Neural progenitor cell (in vitro differentiated cells): ENCODE measurements around the gene AWAT1. TPM values are rescaled to one million over a fixed set of nuclear protein-coding genes. Genes with fewer than 3 reads are reported as not detected.
"Not testable (repeated sequence)": the region's sequence is repeated elsewhere in the genome, so short reads cannot be mapped to it uniquely, and the experiment has no call there.

ENCODE experiments used
- DNase-seq: peaks from one replicate; pipeline ENCODE4 v3.0.0-alpha.2; 2016; ENCODE audit warnings: low spot score
- H2AFZ ChIP-seq: fragments of 200-600 bp; sonication (generic); replicated peaks from 2 replicates; pipeline ENCODE4 v1.6.1; 2016; ENCODE audit warnings: antibody characterized with exemption
- H3F3A ChIP-seq: fragments of 200-600 bp; sonication (generic); 2 replicates; pipeline ENCODE4 v1.6.1; 2016; ENCODE audit warnings: antibody characterized with exemption, low read depth
- H3K27ac ChIP-seq: fragments of 200-600 bp; sonication (generic); 2 replicates; pipeline ENCODE4 v1.5.1; 2016; ENCODE audit warnings: mild to moderate bottlenecking
- H3K27me3 ChIP-seq: fragments of 200-600 bp; sonication (generic); 2 replicates; pipeline ENCODE4 v1.6.1; 2016; ENCODE audit warnings: mild to moderate bottlenecking, moderate library complexity
- H3K36me3 ChIP-seq: fragments of 200-600 bp; sonication (generic); 2 replicates; pipeline ENCODE4 v1.5.1; 2016
- H3K4me1 ChIP-seq: fragments of 200-600 bp; sonication (generic); 2 replicates; pipeline ENCODE4 v1.6.1; 2016; ENCODE audit warnings: mixed run types
- H3K4me2 ChIP-seq: fragments of 200-600 bp; sonication (generic); 2 replicates; pipeline ENCODE4 v1.6.1; 2016
- H3K4me3 ChIP-seq: fragments of 200-600 bp; sonication (generic); 2 replicates; pipeline ENCODE4 v1.5.1; 2016
- H3K79me2 ChIP-seq: fragments of 200-600 bp; sonication (generic); 2 replicates; pipeline ENCODE4 v1.6.1; 2016; ENCODE audit warnings: low read depth
- H3K9ac ChIP-seq: fragments of 200-600 bp; sonication (generic); 2 replicates; pipeline ENCODE4 v1.6.1; 2016
- H3K9me3 ChIP-seq: fragments of 200-600 bp; sonication (generic); 2 replicates; pipeline ENCODE4 v1.5.1; 2016; ENCODE audit warnings: low read depth
- H4K20me1 ChIP-seq: fragments of 200-600 bp; sonication (generic); 2 replicates; pipeline ENCODE4 v1.6.1; 2016; ENCODE audit warnings: low read depth
- H3K27ac Mint-ChIP-seq: 3 replicates; pipeline ENCODE4 v1.8.0; 2021; ENCODE audit warnings: mixed read lengths
- H3K27me3 Mint-ChIP-seq: 2 replicates; pipeline ENCODE4 v1.8.0; 2022; ENCODE audit warnings: low read depth, mild to moderate bottlenecking, inconsistent platforms, moderate library complexity, mixed read lengths; ENCODE audit not compliant: insufficient read depth
- H3K36me3 Mint-ChIP-seq: 3 replicates; pipeline ENCODE4 v1.8.0; 2021; ENCODE audit warnings: mixed read lengths
- H3K4me1 Mint-ChIP-seq: 3 replicates; pipeline ENCODE4 v1.8.0; 2021; ENCODE audit warnings: mixed read lengths
- H3K4me3 Mint-ChIP-seq: 3 replicates; pipeline ENCODE4 v1.8.0; 2021; ENCODE audit warnings: mild to moderate bottlenecking, moderate library complexity, mixed read lengths
- H3K9me3 Mint-ChIP-seq: 3 replicates; pipeline ENCODE4 v1.8.0; 2020; ENCODE audit warnings: mixed read lengths
- EZH2 ChIP-seq: fragments of 200-600 bp; sonication (generic); IDR thresholded peaks from 2 replicates; pipeline ENCODE4 v1.6.1; 2017; ENCODE audit warnings: antibody characterized with exemption, mild to moderate bottlenecking, moderate library complexity
- EZH2phosphoT487 ChIP-seq: fragments of 200-600 bp; sonication (generic); IDR thresholded peaks from 2 replicates; pipeline ENCODE4 v1.6.1; 2017; ENCODE audit warnings: antibody characterized with exemption
- total RNA-seq: library from RNA; depleted of rRNA; stranded (reverse); fragments of >200 nt; gene quantifications from 2 replicates; pipeline ENCODE4 v1.2.3, GENCODE V29; 2015; ENCODE audit warnings: low replicate concordance
- TF ChIP-seq, protein P1 (sequence below): fragments of 200-600 bp; sonication (generic); IDR thresholded peaks from 2 replicates; pipeline ENCODE4 v1.5.1; 2017; ENCODE audit warnings: antibody characterized with exemption, mild to moderate bottlenecking

AWAT1 gene
- total RNA-seq, 1 donor from 2014 or later: not detected

DNA sequence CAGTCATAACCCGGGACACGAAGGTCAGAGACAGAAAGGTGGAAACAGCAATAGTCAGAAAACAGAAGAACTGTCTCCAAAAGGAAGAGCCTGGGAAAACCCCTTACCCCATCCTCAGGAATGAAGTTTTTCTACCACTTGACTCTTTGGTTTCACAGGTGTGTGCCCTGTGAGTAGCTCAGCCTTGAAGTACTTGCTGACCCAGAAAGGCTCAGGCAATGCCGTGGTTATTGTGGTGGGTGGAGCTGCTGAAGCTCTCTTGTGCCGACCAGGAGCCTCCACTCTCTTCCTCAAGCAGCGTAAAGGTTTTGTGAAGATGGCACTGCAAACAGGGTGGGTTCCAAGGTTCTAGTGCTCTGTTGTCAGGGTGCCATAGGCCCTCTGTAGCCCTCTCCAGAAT lies 32.7 kb upstream of the AWAT1 start:
- no peaks in the 10 kb centered on the region for H4K20me1 ChIP-seq
- no peaks in the 10 kb centered on the region for H3K27me3 ChIP-seq
- no peak overlapping the region for H3K4me2 ChIP-seq
- H3K4me3 ChIP-seq: no peak overlapping the region
- DNase-seq: no peak
- no peaks in the 10 kb centered on the region for H3K4me1 Mint-ChIP-seq
- no peak overlapping the region for H2AFZ ChIP-seq
- H3K79me2 ChIP-seq: no peaks in the 10 kb centered on the region
- peaks cover 2% of the 10 kb centered on the region for H3K27me3 Mint-ChIP-seq
- TF ChIP-seq EZH2phosphoT487: no peak
- TF ChIP-seq EZH2: no peak
- TF ChIP-seq, protein P1, sequence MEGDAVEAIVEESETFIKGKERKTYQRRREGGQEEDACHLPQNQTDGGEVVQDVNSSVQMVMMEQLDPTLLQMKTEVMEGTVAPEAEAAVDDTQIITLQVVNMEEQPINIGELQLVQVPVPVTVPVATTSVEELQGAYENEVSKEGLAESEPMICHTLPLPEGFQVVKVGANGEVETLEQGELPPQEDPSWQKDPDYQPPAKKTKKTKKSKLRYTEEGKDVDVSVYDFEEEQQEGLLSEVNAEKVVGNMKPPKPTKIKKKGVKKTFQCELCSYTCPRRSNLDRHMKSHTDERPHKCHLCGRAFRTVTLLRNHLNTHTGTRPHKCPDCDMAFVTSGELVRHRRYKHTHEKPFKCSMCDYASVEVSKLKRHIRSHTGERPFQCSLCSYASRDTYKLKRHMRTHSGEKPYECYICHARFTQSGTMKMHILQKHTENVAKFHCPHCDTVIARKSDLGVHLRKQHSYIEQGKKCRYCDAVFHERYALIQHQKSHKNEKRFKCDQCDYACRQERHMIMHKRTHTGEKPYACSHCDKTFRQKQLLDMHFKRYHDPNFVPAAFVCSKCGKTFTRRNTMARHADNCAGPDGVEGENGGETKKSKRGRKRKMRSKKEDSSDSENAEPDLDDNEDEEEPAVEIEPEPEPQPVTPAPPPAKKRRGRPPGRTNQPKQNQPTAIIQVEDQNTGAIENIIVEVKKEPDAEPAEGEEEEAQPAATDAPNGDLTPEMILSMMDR: no peak
- H3K9ac ChIP-seq: no peak overlapping the region
- no peak overlapping the region for H3K27ac ChIP-seq
- no peaks in the 10 kb centered on the region for H3K36me3 Mint-ChIP-seq
- no peaks in the 10 kb centered on the region for H3F3A ChIP-seq
- no peaks in the 10 kb centered on the region for H3K4me1 ChIP-seq
- H3K9me3 ChIP-seq: peaks cover 4% of the 10 kb centered on the region
- H3K36me3 ChIP-seq: no peaks in the 10 kb centered on the region
- H3K9me3 Mint-ChIP-seq: peaks cover 5% of the 10 kb centered on the region
- no peak overlapping the region for H3K4me3 Mint-ChIP-seq
- no peak overlapping the region for H3K27ac Mint-ChIP-seq

DNA sequence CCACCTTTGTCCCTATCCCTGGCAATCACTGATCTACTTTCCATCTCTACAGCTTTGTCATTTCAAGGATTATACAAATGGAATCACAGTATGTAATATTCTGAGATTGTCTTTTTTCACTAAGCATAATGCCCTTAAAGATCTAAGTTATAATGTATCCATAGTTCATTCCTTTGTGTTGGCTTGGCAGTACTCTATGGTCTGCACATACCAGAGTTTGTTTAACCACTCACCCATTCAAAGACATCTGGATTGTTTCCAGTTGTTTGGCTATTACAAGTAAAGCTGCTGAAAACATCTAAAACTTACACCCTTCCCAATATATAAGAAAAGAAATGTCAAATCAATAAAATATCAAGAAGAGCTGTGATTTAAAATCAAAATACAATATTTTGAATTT lies 26.0 kb upstream of the AWAT1 start:
- DNase-seq: no peak
- TF ChIP-seq EZH2phosphoT487: no peak
- no peak for TF ChIP-seq EZH2
- Histone ChIP-seq H3F3A (no peaks in the 10 kb centered on the region), H3K4me3 (no peak overlapping the region), H3K9me3 (no peaks in the 10 kb centered on the region), H3K9ac (no peak overlapping the region), H3K79me2 (no peaks in the 10 kb centered on the region), H4K20me1 (no peaks in the 10 kb centered on the region), H2AFZ (no peak overlapping the region), H3K4me1 (no peaks in the 10 kb centered on the region), H3K36me3 (no peaks in the 10 kb centered on the region), H3K27ac (no peak overlapping the region), H3K4me2 (no peak overlapping the region), H3K27me3 (no peaks in the 10 kb centered on the region)
- no peak overlapping the region for H3K4me3 Mint-ChIP-seq
- H3K36me3 Mint-ChIP-seq: no peaks in the 10 kb centered on the region
- no peaks in the 10 kb centered on the region for H3K27me3 Mint-ChIP-seq
- H3K27ac Mint-ChIP-seq: no peak overlapping the region
- H3K4me1 Mint-ChIP-seq: no peaks in the 10 kb centered on the region
- peaks cover 5% of the 10 kb centered on the region for H3K9me3 Mint-ChIP-seq

DNA sequence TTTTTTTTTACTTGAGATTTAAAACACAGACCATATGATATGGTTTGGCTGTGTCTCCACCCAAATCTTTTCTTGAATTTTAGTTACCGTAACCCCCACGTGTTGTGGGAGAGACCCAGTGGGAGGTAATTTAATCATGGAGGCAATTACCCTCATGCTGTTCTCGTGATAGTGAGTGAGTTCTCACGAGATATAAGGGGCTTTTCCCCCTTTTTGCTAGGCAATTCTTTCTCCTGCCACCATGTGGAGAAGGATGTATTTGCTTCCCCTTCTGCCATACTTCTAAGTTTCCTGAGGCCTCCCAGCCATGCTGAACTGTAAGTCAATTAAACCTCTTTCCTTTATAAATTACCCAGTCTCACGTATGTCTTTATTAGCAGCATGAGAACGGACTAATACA lies 24.9 kb upstream of the AWAT1 start:
- H3K27me3 Mint-ChIP-seq, H3K4me3 Mint-ChIP-seq, H3K27ac Mint-ChIP-seq, H3K4me1 ChIP-seq, H3K36me3 Mint-ChIP-seq, H3K4me1 Mint-ChIP-seq, H3K4me2 ChIP-seq, H3K9ac ChIP-seq, H3K36me3 ChIP-seq, H2AFZ ChIP-seq, H3K4me3 ChIP-seq, H3K27me3 ChIP-seq, H3K9me3 ChIP-seq, H3K79me2 ChIP-seq, H3F3A ChIP-seq, H3K27ac ChIP-seq, H4K20me1 ChIP-seq, H3K9me3 Mint-ChIP-seq, DNase-seq: not testable (repeated sequence)

DNA sequence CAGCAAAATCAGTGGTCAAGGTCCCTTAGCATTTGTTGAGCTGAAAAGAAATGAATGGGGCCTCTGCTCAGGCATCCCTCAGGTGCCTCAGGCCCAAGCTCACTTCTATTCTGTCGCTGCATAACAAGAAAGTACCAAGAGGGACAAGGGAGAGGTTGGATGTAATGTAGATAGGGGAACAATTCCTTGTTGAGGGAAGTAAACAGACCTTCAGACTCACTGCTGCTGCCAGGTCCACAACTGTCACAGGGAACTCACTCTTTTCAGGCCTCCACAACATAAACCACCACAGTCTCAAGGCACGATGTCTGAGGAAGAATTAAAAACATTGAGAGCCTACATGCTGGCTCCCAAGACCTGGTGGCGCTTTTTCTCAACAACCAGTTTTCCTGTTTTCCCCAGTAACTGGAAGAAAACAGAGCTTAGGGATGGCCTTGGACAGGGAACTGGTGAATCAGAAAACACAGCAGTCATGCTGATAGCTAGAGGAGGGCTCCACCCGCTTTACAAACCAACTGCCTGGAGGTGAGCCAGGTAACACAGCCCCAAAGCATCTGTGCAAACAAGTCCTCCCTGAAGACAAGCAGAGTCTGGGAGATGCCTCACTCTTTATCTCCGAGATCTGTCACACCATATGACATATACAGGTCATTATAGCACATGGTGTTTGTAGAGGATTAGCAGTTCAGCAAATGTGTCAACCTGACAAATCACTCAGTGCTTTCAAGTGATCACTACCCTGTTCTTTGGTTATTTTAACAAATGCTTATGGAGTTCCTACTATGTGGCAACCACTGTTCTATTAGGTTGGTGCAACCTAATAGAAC lies 14.3 kb upstream of the AWAT1 start:
- no peak overlapping the region for H3K27ac ChIP-seq
- no peaks in the 10 kb centered on the region for H3K36me3 ChIP-seq
- Mint-ChIP-seq H3K4me1 (no peaks in the 10 kb centered on the region), H3K27ac (no peak overlapping the region), H3K4me3 (no peak overlapping the region), H3K9me3 (peaks cover 8% of the 10 kb centered on the region), H3K36me3 (no peaks in the 10 kb centered on the region), H3K27me3 (peaks cover 4% of the 10 kb centered on the region)
- no peaks in the 10 kb centered on the region for H3K9me3 ChIP-seq
- no peaks in the 10 kb centered on the region for H4K20me1 ChIP-seq
- TF ChIP-seq EZH2: no peak
- TF ChIP-seq, protein P1: no peak
- TF ChIP-seq EZH2phosphoT487: no peak
- no peaks in the 10 kb centered on the region for H3K79me2 ChIP-seq
- no peak overlapping the region for H2AFZ ChIP-seq
- DNase-seq: no peak
- H3K4me2 ChIP-seq: no peak overlapping the region
- H3K4me1 ChIP-seq: no peaks in the 10 kb centered on the region
- no peak overlapping the region for H3K4me3 ChIP-seq
- H3K9ac ChIP-seq: no peak overlapping the region
- no peaks in the 10 kb centered on the region for H3K27me3 ChIP-seq
- H3F3A ChIP-seq: no peaks in the 10 kb centered on the region
